Dedifferentiated amniotic fluid mesenchymal stem cell (primary cell): ENCODE data around the gene RNF38.
"Not testable (repeated sequence)": the region's sequence is repeated elsewhere in the genome, so short reads cannot be mapped to it uniquely, and the experiment has no call there.

Experiments used
- DNase-seq: peaks from one replicate; pipeline ENCODE4 v3.0.0-alpha.2; 2016; ENCODE audit errors: extremely low spot score

The RNF38 gene

DNA sequence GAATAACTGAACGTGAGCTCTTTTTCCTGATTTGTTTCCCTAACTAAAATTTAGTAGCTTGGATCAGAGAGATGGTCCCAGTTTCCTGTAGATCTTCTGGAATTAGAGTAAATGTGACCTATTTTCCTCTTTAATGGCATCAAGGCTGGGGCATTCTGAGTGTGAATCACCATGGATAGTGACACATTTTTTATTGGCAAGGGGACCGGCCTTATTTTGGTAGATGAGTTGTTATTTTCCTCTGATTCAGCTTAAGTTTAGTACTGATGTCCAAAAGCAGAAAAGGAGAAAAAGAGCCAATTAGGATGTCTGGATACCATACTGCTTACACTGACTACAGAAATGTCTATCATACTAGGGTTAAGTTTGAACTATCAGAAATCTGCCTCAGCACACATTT, 68.1 kb downstream of the RNF38 start:
- no peak for DNase-seq

DNA sequence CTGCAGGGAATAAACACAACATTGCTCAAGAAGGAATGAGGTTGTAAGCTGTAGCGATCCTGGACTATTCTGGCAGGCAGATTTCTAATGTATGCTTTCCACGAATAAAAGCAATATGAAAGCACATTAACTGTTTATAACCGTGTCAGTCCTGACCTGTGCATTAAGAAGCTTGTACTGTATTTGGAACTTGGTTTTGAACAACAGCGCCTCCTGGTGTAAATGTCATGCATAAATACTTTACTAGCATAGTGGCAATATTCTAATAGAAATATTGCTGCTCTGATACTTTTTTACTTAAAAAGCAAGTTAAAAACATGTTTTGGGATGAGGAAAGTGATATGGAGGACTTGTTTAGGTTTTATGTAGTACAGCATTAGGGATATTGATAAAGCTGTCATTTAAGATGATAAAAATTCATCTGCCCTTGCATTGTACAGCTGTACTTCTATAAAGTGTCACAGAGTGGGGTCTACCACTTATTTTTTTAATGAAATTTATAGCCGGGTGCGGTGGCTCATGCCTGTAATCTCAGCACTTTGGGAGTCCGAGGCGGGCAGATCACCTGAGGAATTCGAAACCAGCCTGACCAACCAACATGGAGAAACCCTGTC, 71.2 kb downstream of the RNF38 start:
- DNase-seq = peak; percentile 73

DNA sequence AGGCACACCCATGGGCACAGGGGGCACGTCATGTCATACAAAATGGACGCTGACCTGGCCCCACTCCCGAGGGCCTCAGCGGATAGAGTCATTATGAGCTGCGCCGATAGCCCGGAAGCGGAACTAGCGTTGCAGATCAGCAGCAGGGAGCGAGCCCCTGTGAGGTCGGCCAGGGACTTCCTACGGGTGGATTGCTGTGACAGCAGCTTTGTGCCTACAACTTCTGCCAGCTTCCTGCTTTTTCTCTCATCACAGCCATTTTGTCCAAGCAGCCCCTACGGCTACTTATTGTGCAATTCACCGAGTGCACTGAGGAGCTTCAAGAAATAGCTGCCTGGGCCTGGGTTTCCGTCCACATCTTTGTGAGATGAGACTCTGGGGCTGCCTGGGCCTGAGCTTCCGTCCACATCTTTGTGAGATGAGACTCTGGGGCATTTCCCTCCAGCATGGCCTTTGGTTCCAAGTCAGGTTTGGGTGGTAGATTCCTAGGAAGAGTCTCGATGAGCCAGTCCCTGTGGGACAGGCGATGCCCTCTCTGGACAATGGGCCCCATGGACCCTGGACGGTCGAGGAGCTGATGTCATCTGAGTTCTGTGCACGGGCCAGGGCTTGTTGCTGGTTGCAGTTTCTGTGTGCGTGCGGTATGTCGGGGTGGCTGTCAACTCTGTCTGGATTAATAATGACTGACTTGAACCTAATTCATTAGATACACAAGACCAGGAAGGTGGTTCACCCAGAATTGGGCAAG, 74.8 kb downstream of the RNF38 start:
- no peak for DNase-seq

DNA sequence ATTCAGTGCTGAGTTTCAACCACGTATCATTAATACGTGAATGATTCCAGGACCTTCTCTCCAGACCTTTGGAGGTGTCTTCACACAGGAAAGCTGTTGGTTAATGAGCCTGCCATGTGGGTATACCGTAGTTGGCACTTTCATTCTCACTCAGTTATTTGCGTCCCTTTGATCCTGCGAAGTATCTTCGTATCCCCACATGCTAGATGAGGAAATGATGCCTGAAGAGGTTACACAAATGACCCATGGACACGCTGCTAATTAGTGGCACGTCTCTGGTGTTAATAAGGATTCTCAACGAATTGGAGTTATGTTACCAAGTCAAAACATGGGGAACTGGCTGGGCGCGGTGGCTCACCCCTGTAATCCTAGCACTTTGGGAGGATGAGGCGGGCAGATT, 76.1 kb downstream of the RNF38 start:
- no peak for DNase-seq

DNA sequence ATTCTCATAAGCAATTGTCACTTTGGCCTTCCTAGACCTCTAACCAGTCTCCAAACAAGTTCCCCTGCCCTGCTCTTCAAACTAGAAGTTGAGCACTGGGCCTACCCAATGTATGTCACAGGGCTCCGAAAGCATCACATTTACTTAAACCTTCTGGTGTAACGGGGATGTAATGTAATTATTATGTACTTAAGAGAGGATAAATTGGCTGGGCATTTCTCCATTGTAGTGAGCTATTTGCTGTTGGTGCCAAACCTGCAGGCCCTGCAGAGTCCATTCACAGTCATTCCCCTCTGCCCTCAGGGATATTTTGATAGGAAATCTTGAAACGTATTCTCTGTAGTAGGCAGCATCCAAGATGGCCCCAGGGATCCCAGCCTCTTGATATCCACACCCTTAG, 77.6 kb downstream of the RNF38 start:
- no peak for DNase-seq

DNA sequence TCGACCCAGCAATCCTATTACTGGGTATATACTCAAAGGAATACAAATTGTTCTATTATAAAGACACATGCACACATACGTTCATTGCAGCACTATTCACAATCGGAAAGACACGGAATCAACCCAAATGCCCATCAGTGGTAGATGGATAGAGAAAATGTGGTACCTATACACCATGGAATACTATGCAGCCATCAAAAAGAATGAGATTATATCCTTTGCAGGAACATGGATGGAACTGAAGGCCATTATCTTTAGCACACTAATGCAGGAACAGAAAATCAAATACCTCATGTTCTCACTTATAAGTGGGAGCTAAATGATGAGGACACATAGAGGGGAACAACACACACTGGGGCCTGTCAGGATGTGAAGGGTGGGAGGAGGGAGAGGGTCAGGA, 78.2 kb downstream of the RNF38 start:
- not testable (repeated sequence) for DNase-seq

DNA sequence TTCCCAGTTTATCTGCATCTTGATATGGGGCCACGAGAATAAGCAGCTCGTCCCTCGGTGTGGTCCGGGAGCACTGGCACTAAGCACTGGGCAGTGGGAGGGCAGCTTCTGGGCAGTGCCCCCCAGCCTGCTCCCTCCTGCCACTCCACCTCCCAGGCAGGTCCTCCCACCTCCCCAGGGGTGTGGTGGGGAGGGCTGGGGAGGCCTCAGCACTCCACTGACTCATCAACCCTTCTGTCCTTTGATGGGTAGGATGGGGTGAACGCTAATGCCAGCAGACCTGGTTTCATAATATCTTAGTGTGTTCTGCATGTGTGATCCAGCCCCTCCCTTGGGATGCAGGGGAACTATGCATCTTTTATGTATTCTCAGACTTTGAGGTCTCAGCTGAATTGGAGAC, 79.6 kb downstream of the RNF38 start:
- no peak for DNase-seq

DNA sequence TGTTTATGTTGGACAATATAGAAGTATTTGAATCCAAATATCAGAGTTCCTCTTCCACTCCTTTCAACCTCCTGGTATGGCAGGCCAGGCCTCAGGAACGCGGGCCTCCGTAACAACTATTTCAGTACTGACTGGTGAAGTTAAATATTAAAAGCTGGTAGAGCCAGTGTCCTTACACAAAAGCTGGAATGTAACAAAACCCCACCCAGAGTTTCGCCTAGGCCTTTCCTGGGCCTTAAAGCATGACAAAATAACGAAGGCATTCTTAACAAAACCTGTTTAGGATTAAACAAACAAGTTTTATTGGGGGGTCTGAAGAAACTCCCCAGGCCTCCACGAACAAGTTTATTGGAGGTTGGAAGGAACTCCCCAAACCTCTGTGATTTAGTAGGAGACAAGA, 80.3 kb downstream of the RNF38 start:
- DNase-seq = no peak

DNA sequence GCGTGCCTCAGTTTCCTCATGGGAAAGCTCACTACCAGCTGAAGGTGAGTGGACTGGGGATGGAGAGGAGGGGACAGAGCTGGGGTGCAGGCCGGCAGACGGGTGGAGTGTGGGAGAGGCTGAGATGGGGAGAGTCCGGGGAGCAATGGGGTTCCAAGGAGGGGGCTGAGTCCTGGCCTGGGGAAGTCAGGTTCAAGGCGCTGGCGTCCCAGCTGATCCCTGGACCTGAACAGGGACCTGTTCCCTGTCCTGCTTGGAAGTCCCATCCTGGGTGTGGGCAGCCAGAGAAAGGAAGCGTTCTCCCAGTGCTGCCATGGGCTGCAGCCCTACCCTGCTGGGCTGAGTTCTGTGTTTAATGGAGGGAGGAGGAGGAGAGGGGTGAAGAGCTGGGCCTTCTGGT, 80.9 kb downstream of the RNF38 start:
- DNase-seq = no peak

DNA sequence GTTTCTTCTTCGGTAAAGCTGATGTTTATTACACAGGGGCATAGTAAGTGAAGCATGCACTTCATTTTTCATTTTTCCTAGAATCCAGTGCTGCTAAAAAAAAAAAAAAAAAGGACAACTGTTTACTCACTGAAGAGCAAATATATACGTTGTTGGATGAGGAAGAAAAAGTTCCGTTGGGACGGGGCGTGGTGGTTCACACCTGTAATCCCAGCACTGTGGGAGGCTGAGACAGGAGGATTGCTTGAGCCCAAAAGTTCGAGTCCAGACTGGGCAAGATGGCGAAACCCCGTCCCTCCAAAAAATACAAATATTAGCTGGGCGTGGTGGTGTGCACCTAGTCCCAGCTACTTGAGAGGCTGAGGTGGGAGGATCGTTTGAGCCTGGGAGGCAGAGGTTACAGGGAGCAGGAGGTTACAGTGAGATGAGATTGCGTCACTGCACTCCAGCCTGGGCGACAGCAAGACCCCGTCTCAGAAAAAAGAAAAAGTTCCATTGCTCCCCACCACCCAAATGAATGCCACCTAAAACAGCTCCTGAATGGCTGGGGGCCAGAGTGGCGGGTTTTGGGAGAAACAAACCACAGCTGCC, 81.8 kb downstream of the RNF38 start:
- no peak for DNase-seq

DNA sequence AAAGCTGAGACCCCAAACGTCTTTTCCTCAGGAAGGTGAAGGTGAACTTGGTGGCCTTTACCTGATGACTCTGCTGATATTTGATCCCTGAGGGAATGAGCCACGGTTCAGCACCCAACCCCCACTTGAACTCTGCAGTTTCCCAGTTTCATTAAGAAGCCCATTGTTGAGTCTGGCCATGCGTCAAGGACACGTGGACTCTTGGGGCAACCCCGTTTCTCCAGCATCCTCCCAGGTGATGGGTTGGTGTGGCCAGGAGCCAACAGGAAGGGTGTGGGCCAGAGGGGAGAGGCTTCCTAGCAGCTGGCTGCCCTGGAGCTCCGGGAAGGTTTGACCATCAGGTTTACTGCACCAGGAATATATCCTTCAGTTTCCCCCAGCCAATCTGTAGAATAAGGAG, 82.3 kb downstream of the RNF38 start:
- no peak for DNase-seq

DNA sequence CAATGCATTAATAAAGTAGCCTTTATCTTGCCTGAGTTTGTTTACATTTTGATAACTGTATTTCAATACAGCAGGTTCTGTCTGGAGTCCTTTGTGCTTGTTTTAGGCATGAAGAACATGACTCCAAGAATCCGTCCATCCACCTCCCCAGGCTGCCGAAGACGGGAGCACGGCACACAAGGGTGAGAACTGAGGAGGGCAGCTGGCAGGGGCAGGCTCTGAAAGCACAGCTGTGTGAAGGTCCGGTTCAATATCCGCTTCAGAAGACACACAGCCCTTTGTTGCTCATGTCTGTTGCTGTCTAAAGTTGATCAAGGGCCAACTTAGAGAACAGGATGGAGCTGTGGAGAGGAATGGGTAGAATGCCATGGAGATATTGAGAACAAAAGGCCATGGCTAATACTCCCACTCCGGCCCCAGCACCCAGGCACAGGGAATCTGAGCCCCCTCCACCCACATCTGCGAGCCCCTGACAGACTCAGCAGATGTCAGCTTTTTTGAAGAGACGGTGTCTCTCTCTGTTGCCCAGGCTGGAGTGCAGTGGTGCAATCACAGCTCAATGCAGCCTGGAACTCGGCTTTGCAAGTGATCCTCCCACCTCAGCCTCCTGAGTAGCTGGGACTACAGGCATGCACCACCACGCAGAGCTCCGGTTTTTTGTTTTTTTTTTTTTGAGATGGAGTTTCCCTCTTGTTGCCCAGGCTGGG, 83.3 kb downstream of the RNF38 start:
- no peak for DNase-seq

DNA sequence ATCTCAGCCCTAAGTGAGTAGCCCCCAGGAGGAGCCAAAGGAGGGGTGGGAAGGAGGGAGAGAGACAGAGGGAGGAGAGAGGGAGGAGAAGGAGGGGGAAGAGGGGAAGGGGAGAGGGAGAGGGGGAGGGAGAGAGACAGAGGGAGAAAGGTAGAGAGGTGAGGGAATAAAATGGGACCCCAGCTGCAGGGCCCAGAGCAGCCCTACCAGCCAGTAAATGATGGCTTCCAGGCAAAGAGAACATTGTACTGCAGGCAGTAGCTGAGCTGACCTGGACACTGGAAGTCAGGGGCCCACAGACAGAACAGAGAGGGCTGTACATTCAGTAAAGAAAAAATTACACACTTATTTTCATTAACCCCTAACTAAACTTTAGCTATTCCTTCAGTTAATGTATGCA, 84.0 kb downstream of the RNF38 start:
- no peak for DNase-seq

DNA sequence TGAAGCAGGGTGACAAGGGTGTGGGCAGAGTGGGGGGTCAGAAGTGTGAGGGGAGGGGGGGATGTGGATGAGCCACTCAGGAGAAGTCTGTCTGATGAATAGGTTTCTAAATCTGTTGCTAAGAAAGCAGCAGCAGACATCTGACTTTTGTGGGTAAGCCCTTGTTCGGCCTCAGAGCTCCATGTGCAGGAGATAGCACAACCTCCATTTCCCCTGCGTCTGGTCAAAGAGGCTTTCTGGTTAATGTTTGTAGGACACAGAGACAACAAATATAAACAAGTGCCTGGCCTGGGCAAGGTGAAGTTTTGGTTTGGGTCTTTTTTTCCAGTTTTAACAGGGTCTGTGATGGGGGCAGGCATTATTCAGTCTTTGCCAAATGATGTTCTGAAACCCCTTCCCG, 84.8 kb downstream of the RNF38 start:
- DNase-seq = no peak

DNA sequence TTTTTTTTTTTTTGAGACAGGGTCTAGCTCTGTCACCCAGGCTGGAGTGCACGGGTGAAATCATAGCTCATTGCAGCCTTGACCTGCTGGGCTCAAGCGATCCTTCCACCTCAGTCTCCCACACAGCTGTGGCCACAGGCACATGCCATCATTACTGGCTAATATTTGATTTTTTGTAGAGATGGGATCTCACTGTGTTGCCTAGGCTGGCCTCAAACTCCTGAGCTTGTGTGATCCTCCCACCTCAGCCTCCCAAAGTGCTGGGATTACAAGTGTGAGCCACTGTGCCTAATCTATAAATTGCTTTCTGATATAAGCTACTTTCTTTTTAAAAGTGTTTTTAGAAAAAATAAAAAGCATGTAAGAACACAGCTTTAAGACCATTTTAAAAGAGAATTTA, 85.3 kb downstream of the RNF38 start:
- no peak for DNase-seq

DNA sequence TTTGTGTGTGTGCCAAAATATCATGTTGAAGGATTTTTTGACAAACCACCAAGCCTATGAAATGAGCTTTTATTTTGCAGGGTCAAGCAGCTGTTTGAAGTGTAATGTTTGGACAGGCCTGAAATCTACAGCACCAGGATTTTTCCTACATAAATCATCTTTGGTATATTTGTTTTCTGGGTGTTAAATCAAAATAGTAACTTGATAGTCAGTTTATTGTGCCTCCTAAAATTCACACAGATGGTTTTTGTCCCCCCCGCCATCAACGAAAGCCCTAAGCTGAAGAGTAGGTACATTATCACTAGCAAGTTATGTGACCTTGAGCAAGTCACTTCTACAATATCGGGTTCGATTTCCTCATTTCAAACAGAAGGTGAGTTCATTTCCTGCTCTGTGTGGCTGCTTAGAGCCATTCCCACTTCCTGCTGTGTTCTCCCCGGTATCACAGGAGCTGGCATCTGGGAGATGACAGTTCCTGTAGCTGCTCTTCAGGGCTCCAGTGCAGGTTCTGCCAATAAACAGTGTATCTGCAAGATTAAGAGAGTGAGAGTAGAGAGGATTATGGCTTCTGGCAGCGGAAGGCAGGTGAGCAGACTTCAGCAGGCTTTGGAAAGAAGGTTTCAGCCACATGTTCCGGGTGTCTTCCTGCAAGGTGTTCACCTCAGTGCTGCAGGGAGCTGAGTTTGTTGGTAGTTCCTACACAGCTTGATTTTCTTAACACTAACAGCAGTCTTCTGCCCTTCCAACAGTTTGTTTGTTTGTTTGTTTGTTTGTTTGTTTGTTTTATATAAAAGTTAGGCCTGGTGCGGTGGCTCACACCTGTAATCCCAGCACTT, 93.4 kb downstream of the RNF38 start:
- no peak for DNase-seq

DNA sequence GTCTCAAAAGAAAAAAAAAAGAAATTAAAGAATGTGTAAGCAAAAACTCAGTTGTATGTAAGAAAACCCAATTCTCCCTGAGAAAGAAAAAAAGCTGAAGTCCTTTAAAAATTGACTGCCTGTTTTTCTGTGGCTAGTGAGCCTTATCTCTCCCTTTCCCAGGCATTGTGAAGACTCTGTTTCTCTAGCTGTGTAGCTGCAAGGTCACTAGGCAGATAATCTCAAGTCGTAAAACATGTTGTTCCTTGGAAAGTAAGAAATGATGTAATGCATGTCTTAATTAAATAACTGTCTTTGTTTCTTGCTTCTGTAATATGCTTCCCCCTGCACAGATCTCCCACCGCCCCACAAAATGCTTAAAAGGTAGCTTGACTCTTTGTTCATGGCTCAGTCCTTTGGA, 95.7 kb downstream of the RNF38 start:
- DNase-seq = not testable (repeated sequence)

DNA sequence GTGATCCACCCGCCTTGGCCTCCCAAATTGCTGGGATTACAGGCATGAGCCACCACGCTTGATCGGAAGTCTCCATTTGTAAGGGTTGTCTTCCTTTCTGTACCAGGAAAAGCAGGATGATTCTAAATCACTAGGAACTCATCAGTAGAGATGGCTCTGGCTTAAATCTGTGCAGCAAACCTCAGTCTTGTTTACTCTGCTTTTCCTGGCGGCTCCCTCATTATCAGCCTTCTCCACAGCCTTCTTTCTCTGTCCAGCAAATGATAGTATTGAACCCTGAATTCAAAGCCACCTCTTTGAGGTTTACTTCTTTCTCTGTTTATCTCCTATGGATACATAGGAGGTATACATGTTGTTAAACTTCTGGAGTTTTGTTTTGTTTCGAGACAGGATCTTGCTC, 98.8 kb downstream of the RNF38 start:
- DNase-seq = no peak

DNA sequence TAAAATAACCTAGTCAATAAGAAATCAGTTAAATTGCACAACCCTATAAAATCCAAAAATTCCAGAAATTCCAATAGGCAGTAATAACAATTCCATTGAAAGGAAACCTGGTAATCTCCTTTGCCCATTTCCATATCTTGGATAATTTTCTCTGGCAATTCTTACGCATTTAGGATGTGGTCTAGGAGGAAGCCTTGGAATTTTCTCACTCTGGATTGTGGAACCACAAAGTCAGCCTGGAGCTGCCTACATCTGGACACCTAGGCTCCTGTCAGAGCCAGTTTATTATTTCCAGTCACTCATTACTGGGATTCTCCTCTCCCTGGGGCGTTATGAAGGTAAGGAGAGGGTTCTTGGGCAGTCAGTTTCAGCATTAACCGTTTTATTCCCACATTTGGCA, 101.5 kb downstream of the RNF38 start:
- no peak for DNase-seq

DNA sequence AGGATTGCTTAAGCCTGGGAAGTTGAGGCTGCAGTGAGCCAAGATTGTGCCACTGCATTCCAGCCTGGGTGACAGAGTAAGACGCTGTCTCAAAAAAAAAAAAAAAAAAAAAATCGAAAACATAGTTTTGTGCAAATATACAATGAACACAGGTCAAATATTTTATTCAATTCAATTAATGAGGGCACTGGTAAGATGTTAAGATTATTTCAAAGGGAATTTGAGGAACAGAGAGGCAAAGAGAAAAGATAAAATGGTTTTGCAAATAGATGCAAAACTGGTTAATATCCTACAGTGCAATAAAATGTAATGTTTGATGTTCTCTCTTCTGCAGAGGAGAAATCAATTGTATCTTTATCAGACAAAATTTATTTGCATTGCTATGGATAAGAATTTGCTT, 102.3 kb downstream of the RNF38 start:
- no peak for DNase-seq

DNA sequence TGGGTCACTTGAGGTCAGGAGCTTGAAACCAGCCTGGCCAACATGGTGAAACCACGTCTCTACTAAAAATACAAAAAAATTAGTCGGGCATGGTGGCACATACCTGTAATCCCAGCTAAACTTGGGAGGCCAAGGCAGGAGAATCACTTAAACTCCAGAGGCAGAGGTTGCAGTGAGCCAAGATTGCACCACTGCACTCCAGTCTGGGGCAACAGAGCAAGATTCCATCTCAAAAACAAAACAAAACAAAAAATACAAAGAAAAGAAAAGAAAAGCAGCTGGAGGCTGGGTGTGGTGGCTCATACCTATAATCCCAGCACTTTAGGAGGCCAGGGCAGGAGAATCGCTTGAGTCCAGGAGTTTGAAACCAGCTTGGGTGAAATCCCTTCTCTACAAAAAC, 105.1 kb downstream of the RNF38 start:
- DNase-seq = not testable (repeated sequence)

DNA sequence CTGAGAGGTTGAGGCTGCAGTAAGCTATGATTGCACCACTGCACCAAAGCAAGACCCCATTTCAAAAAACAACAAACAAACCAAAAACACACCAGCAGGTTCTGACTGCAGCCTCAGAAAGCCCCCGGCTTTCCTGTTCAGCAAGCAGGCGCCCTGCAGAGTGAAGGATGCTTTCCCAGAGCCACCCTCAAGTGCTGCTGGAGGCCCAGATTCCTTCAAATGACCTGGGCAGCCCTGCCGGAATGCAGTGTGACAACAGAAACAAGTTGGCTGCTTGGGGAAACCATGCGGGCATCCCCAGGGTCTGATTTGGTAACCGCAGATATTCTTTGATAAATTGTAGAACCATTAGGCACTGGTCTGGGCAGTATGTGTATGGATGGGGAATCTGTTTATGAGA, 106.2 kb downstream of the RNF38 start:
- no peak for DNase-seq
